Karpas-422 (cell line): ENCODE data around the gene SMAD6. TPM values are rescaled to one million over a fixed set of nuclear protein-coding genes. Genes with fewer than 3 reads are reported as not detected.

Experiments
- DNase-seq: peaks from one replicate; pipeline ENCODE4 v3.0.0-alpha.2; 2015
- H2AFZ ChIP-seq: fragments of 200-600 bp; sonication (generic); 2 replicates; pipeline ENCODE4 v1.6.1; 2014; ENCODE audit warnings: antibody characterized with exemption, low read length, mixed read lengths
- H3K27ac ChIP-seq: fragments of 200-600 bp; sonication (generic); 2 replicates; pipeline ENCODE4 v1.5.1; 2014; ENCODE audit warnings: mild to moderate bottlenecking, low read length, moderate library complexity
- H3K27me3 ChIP-seq: fragments of 200-600 bp; sonication (generic); 2 replicates; pipeline ENCODE4 v1.6.1; 2014; ENCODE audit warnings: low read length, mixed read lengths
- H3K36me3 ChIP-seq: fragments of 200-600 bp; sonication (generic); 2 replicates; pipeline ENCODE4 v1.6.1; 2014; ENCODE audit warnings: low read length, mixed read lengths; ENCODE audit not compliant: insufficient read depth
- H3K4me1 ChIP-seq: fragments of 200-600 bp; sonication (generic); 2 replicates; pipeline ENCODE4 v1.6.1; 2014; ENCODE audit warnings: mild to moderate bottlenecking, low read length, mixed read lengths
- H3K4me2 ChIP-seq: fragments of 200-600 bp; sonication (generic); 2 replicates; pipeline ENCODE4 v1.6.1; 2014; ENCODE audit warnings: low read length, low read depth, mild to moderate bottlenecking; ENCODE audit not compliant: poor library complexity, severe bottlenecking
- H3K4me3 ChIP-seq: fragments of 200-600 bp; sonication (generic); 2 replicates; pipeline ENCODE4 v1.5.1; 2014; ENCODE audit warnings: mild to moderate bottlenecking, antibody characterized with exemption, low read length, mixed read lengths
- H3K79me2 ChIP-seq: fragments of 200-600 bp; sonication (generic); 2 replicates; pipeline ENCODE4 v1.6.1; 2014; ENCODE audit warnings: mild to moderate bottlenecking, low read length, mixed read lengths
- H3K9ac ChIP-seq: fragments of 200-600 bp; sonication (generic); 2 replicates; pipeline ENCODE4 v1.6.0; 2014; ENCODE audit warnings: low read length
- H3K9me2 ChIP-seq: fragments of 200-600 bp; sonication (generic), shearing (Covaris generic); replicated peaks from 2 replicates; pipeline ENCODE4 v1.6.0; 2014; ENCODE audit warnings: mild to moderate bottlenecking, low read length, moderate library complexity; ENCODE audit not compliant: insufficient read depth
- H3K9me3 ChIP-seq: fragments of 300-700, 200-600 bp; sonication (generic); 2 replicates; pipeline ENCODE4 v1.6.1; 2014; ENCODE audit warnings: low read length, mixed read lengths
- H4K20me1 ChIP-seq: fragments of 200-600 bp; sonication (generic); 2 replicates; pipeline ENCODE4 v1.6.1; 2014; ENCODE audit warnings: mild to moderate bottlenecking, antibody characterized with exemption, low read length, low read depth; ENCODE audit not compliant: insufficient read depth
- total RNA-seq: library from RNA; depleted of rRNA; stranded (reverse); fragments of >200 nt; shearing (Covaris generic); gene quantifications from 2 replicates; pipeline ENCODE4 v1.2.3, GENCODE V29; 2014; ENCODE audit warnings: low replicate concordance

Gene SMAD6
- total RNA-seq, 1 experiment from 2014 or later, result 0.89 TPM

GRCh38 chr15:66787489-66787871 is 85.4 kb downstream of the SMAD6 start:
- no peak for DNase-seq
- Histone ChIP-seq H3K27me3 (no peaks in the 10 kb centered on the region), H3K4me3 (no peak overlapping the region), H3K4me2 (no peak overlapping the region), H3K4me1 (no peaks in the 10 kb centered on the region), H3K9me3 (no peaks in the 10 kb centered on the region), H3K9me2 (no peaks in the 10 kb centered on the region), H2AFZ (no peak overlapping the region), H3K9ac (no peak overlapping the region), H3K27ac (no peak overlapping the region), H4K20me1 (no peaks in the 10 kb centered on the region), H3K79me2 (no peaks in the 10 kb centered on the region), H3K36me3 (no peaks in the 10 kb centered on the region)

GRCh38 chr15:66788024-66788423 is 86.0 kb downstream of the SMAD6 start:
- Histone ChIP-seq H3K79me2 (no peaks in the 10 kb centered on the region), H2AFZ (no peak overlapping the region), H3K4me3 (no peak overlapping the region), H3K9me3 (no peaks in the 10 kb centered on the region), H3K4me2 (no peak overlapping the region), H4K20me1 (no peaks in the 10 kb centered on the region), H3K36me3 (no peaks in the 10 kb centered on the region), H3K9ac (no peak overlapping the region), H3K27ac (no peak overlapping the region), H3K4me1 (no peaks in the 10 kb centered on the region), H3K27me3 (no peaks in the 10 kb centered on the region), H3K9me2 (no peaks in the 10 kb centered on the region)
- no peak for DNase-seq

GRCh38 chr15:66789029-66790025 is 87.3 kb downstream of the SMAD6 start:
- H3K27ac ChIP-seq, result no peak overlapping the region
- no peak overlapping the region for H3K9ac ChIP-seq
- no peaks in the 10 kb centered on the region for H3K79me2 ChIP-seq
- no peaks in the 10 kb centered on the region for H3K4me1 ChIP-seq
- H3K4me2 ChIP-seq, result no peak overlapping the region
- H3K36me3 ChIP-seq, result no peaks in the 10 kb centered on the region
- no peak overlapping the region for H2AFZ ChIP-seq
- H3K9me3 ChIP-seq, result no peaks in the 10 kb centered on the region
- DNase-seq, result peak; percentile 68
- H4K20me1 ChIP-seq, result no peaks in the 10 kb centered on the region
- no peaks in the 10 kb centered on the region for H3K9me2 ChIP-seq
- H3K4me3 ChIP-seq, result no peak overlapping the region
- no peaks in the 10 kb centered on the region for H3K27me3 ChIP-seq

GRCh38 chr15:66795851-66796250 is 93.8 kb downstream of the SMAD6 start:
- Histone ChIP-seq H4K20me1 (no peaks in the 10 kb centered on the region), H2AFZ (no peak overlapping the region), H3K9me3 (no peaks in the 10 kb centered on the region), H3K36me3 (no peaks in the 10 kb centered on the region), H3K4me2 (no peak overlapping the region), H3K9me2 (no peaks in the 10 kb centered on the region), H3K79me2 (no peaks in the 10 kb centered on the region), H3K9ac (no peak overlapping the region), H3K4me1 (no peaks in the 10 kb centered on the region), H3K27me3 (no peaks in the 10 kb centered on the region), H3K27ac (no peak overlapping the region), H3K4me3 (no peak overlapping the region)
- no peak for DNase-seq

GRCh38 chr15:66796343-66796742 is 94.3 kb downstream of the SMAD6 start:
- H3K9me3 ChIP-seq, result no peaks in the 10 kb centered on the region
- no peaks in the 10 kb centered on the region for H3K79me2 ChIP-seq
- H3K9ac ChIP-seq, result no peak overlapping the region
- no peak for DNase-seq
- no peak overlapping the region for H3K4me2 ChIP-seq
- no peaks in the 10 kb centered on the region for H3K9me2 ChIP-seq
- no peak overlapping the region for H2AFZ ChIP-seq
- no peaks in the 10 kb centered on the region for H3K36me3 ChIP-seq
- H3K27ac ChIP-seq, result no peak overlapping the region
- H3K4me3 ChIP-seq, result no peak overlapping the region
- H3K27me3 ChIP-seq, result no peaks in the 10 kb centered on the region
- H3K4me1 ChIP-seq, result no peaks in the 10 kb centered on the region
- no peaks in the 10 kb centered on the region for H4K20me1 ChIP-seq

DNA sequence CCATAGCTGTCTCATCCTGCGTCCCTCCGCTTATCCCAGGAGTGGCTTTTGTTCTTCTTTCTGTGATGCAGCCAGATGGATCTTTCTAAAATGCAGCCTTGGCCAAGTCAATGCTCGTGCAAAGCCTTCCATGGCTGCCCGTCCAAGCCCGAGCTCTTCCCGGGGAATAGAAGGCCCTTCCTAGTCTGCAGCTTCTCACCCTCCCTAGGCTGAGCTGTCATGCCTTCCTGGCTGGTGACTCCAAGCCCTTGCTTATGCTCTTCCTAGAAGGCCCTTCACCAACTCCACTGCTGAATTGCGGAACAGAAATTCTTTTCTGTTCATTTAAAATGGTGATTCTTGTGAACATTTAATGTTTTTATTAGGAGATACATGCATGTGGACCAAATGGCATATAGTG is 95.9 kb downstream of the SMAD6 start:
- Histone ChIP-seq H3K4me1 (no peaks in the 10 kb centered on the region), H3K27me3 (no peaks in the 10 kb centered on the region), H3K9ac (no peak overlapping the region), H3K36me3 (no peaks in the 10 kb centered on the region), H3K4me3 (no peak overlapping the region), H3K79me2 (no peaks in the 10 kb centered on the region), H4K20me1 (no peaks in the 10 kb centered on the region), H3K9me3 (no peaks in the 10 kb centered on the region), H2AFZ (no peak overlapping the region), H3K27ac (no peak overlapping the region), H3K4me2 (no peak overlapping the region), H3K9me2 (no peaks in the 10 kb centered on the region)
- DNase-seq, result no peak

- Histone ChIP-seq H3K4me3 (no peak overlapping the region), H3K9me2 (no peaks in the 10 kb centered on the region), H3K79me2 (no peaks in the 10 kb centered on the region), H3K4me1 (no peaks in the 10 kb centered on the region), H3K9me3 (no peaks in the 10 kb centered on the region), H3K27ac (no peak overlapping the region), H3K27me3 (no peaks in the 10 kb centered on the region), H3K9ac (no peak overlapping the region), H3K4me2 (no peak overlapping the region), H3K36me3 (no peaks in the 10 kb centered on the region), H2AFZ (no peak overlapping the region), H4K20me1 (no peaks in the 10 kb centered on the region)
- DNase-seq, result no peak
These were observed 96.5 kb downstream of the SMAD6 start for GRCh38 chr15:66798426-66799061.

DNA sequence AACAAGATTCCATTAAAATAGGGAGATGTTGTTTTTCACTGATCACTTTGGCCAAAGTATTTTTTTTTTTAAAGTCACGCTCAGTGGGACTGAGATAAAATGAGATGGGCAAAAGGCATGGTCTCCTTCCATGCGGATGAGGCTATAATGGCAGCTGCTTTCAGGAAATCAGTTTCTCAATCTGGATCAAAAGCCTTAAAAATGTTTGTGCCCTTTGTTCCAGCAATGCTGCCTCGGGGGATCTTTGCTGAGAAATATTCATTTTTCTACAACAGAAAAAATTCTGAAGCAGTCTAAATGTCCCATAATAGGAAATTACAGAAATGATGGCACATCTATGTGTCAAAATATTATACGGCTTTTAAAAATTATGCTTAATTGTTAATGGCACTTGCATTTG is 97.2 kb downstream of the SMAD6 start:
- Histone ChIP-seq H3K27ac (no peak overlapping the region), H3K9me3 (no peaks in the 10 kb centered on the region), H3K36me3 (no peaks in the 10 kb centered on the region), H3K4me1 (no peaks in the 10 kb centered on the region), H3K27me3 (no peaks in the 10 kb centered on the region), H3K9me2 (no peaks in the 10 kb centered on the region), H3K9ac (no peak overlapping the region), H3K79me2 (no peaks in the 10 kb centered on the region), H4K20me1 (no peaks in the 10 kb centered on the region), H2AFZ (no peak overlapping the region), H3K4me3 (no peak overlapping the region), H3K4me2 (no peak overlapping the region)
- DNase-seq, result no peak
